ENCODE measurements around the gene INO80D. TPM values are rescaled to one million over a fixed set of nuclear protein-coding genes. Genes with fewer than 3 reads are reported as not detected.

INO80D gene
- total and polyA plus RNA-seq, 2 of the 8 experiments (the other 6 are each of a cell fraction or from before 2014, with no cell fraction given), result 6.2 to 37.4 TPM

- peak; percentile 97 for FAIRE-seq
- Histone ChIP-seq H4K8ac (ENCODE audit: extremely low read depth, insufficient read depth, low read length) (no peak overlapping the region), H3K18ac (ENCODE audit: extremely low read depth, low read length) (peak overlapping the region; percentile 100), H2AFZ (ENCODE audit: low read length) (no peak overlapping the region), H3K4me2 (ENCODE audit: insufficient read depth in 1 of 2, low read depth in 2 of 2, low read length in 2 of 2) (peak overlapping the region; percentile 67 to 82), H3K27ac (ENCODE audit: low read depth, low read length) (peak overlapping the region; percentile 77), H3K79me2 (ENCODE audit: control insufficient read depth in 1 of 2, insufficient read depth in 2 of 2, low read length in 2 of 2) (peaks cover 0 to 77% of the 10 kb centered on the region in 2 experiments; a peak in 3 of 4 replicates), H3K23ac (ENCODE audit: insufficient read length) (no peak overlapping the region), H3K4me1 (replicated peaks in 1 of 4; ENCODE audit: control insufficient read depth in 3 of 4, insufficient read depth in 4 of 4, low read length in 3 of 4) (peaks cover 4 to 25% (median 19%) of the 10 kb centered on the region in 4 experiments; a peak in 6 of 7 replicates), H2AK5ac (ENCODE audit: low read depth, low read length) (peak overlapping the region; percentile 97), H4K5ac (ENCODE audit: insufficient read length, low read depth, low read length) (peak overlapping the region; percentile 63), H3K9ac (replicated peaks in 1 of 4; ENCODE audit: extremely low read depth in 1 of 4, low read depth in 3 of 4, low read length in 3 of 4) (peak overlapping the region in 3 of 4 experiments; percentile 36 to 57 (median 42); a peak in 4 of 7 replicates), H3K79me1 (ENCODE audit: low read depth, low read length) (no peaks in the 10 kb centered on the region; the same call in 1 of the 2 replicates), H2BK5ac (ENCODE audit: low read depth, low read length) (peak overlapping the region; percentile 99), H3K27me3 (replicated peaks in 1 of 4; ENCODE audit: control insufficient read depth in 3 of 4, extremely low read depth in 1 of 4, insufficient read depth in 3 of 4, low read length in 3 of 4) (no peaks in the 10 kb centered on the region), H2BK12ac (ENCODE audit: low read depth, low read length) (peak overlapping the region; percentile 100), H3K9me3 (ENCODE audit: insufficient read depth in 2 of 2, low read depth in 1 of 2, low read length in 1 of 2) (no peaks in the 10 kb centered on the region), H3K4me3 (ENCODE audit: extremely low read depth in 1 of 4, insufficient read depth in 2 of 4, low read depth in 3 of 4, low read length in 4 of 4) (peak overlapping the region; percentile 16 to 49 (median 26); a peak in 6 of 8 replicates), H4K91ac (replicated peaks; ENCODE audit: insufficient read length, low read length) (peak overlapping the region; percentile 98), H2BK120ac (replicated peaks; ENCODE audit: low read depth, low read length) (peak overlapping the region; percentile 8), H3K14ac (ENCODE audit: insufficient read length) (no peak overlapping the region), H3K56ac (replicated peaks; ENCODE audit: insufficient read length, low read depth, low read length) (no peak overlapping the region), H3K4ac (replicated peaks; ENCODE audit: insufficient read length, low read depth, low read length) (no peak overlapping the region), H3K36me3 (ENCODE audit: control insufficient read depth in 2 of 4, insufficient read depth in 4 of 4, low read length in 3 of 4) (no peaks in the 10 kb centered on the region), H2BK15ac (ENCODE audit: low read length) (0 out of 2 replicates have a peak overlapping the region, but pooled peaks have one; percentile 12), H4K20me1 (replicated peaks in 1 of 2; ENCODE audit: control insufficient read depth in 1 of 2, insufficient read depth in 2 of 2, low read length in 2 of 2) (no peaks in the 10 kb centered on the region), H3K23me2 (ENCODE audit: low read depth, low read length) (peaks cover 8% of the 10 kb centered on the region), H2BK20ac (ENCODE audit: low read length) (peak overlapping the region; percentile 99)
- ChIA-PET POLR2A (ENCODE audit: partially characterized antibody) (interaction anchor here (0.5 to 1.8 kb wide), 11 partner anchors 8 to 111 kb away, joined by 3 to 9 read pairs (median 4); partner anchors contain the start of genes EEF1B2 and NDUFS1), CTCF (ENCODE audit: partially characterized antibody) (interaction anchor here (0.6 to 1.4 kb wide), 4 partner anchors 21 to 75 kb away, joined by 3 read pairs; no protein-coding TSS in a partner anchor)
- WGBS, 2 experiments (ENCODE audit: extremely low coverage in 1 of 2, insufficient coverage in 1 of 2, insufficient read length in 1 of 2, insufficient replicate concordance in 2 of 2, low coverage in 1 of 2, low lambda C conversion rate in 2 of 2, missing lambda C conversion rate in 1 of 2), result 23% methylated on average over 9 of the region's 9 CpGs; no CpG with 5 or more reads in 1 of the 2 experiments
- DNase-seq (ENCODE audit: low read depth in 1 of 2, low spot score in 2 of 2), result peak in 1 of 2 experiments; percentile 69
- no peak for TF ChIP-seq BCL11A (IDR thresholded peaks at IDR 0.05; ENCODE audit: low read depth in 2 of 2, low read length in 2 of 2)
- peak in 1 of 2 experiments; percentile 35; a peak in 1 of 3 replicates for TF ChIP-seq POLR2A (IDR thresholded peaks at IDR 0.05; ENCODE audit: control extremely low read depth in 1 of 2, low read depth in 2 of 2, low read length in 2 of 2)
Measured at GRCh38 chr2:206079699-206080465, 6.1 kb downstream of the INO80D start.

Data from H1 (cell line).